Islet precursor cell (in vitro differentiated cells): Measurements from ENCODE around the gene AUTS2.
A peak's percentile ranks its signal among the peaks of the same experiment; 100 is the strongest.
"Not testable (repeated sequence)": the region's sequence is repeated elsewhere in the genome, so short reads cannot be mapped to it uniquely, and the experiment has no call there.

Source experiments
- DNase-seq: peaks from one replicate; pipeline ENCODE4 v3.0.0-alpha.2; 2018

AUTS2 gene

DNA sequence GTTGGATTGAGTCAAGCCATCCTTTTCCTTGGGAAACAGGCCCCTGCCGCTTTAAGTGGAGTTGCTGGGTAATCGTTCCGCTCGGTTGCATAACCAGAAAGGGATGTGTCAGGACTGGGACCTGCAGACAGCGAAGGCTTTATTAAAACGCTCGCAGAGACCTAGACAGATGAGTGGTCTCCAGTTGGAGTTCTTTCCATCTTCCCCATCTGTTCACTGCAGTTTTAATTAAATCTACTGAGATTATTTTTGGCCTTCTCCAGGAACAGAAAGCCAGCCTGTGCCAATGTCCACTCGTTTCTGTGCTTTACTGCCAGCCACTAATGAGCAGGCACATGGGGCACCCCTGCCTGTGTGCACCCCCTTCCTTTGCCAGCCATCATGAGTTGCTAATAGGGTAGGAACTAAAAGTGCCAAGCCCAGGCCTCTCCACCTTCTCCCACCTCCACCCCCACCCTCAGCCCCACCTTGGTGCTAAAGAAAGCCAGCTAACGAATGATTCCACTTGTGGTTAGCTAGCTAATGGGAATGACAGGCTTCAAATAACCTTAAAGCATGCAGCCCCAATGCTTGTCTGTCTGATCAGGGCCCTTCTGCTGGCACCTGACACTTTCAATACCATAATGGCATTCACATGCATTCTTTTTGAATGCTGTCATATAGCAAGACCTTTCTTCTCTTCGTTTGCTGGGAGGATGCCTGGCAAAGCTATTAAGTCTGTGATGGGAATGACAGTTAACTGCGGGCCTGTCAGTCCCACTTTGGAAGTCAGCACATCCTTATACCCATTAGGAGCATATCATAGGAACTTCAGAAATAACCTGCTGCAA lies 976.9 kb downstream of the AUTS2 start:
- peak; percentile 95 for DNase-seq

DNA sequence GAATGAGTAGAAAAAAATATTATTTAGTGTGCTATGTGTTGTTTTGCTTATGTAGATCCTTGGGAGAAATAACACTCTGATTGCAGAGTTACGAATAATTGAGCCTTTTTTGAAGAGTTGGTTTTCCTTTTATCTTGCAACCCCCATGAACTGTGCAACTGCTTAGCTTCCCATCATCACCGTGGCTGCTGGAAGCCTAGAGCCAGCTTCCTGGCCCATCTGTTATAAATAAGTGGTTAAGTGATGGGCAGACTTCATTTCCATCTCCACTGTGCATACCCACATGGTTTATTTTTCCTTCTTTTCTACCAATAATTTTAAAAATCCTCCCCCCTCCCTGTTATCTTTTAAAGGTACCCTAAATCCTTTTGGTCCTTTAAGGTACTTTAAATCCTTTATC lies 978.8 kb downstream of the AUTS2 start:
- peak; percentile 0 for DNase-seq

DNA sequence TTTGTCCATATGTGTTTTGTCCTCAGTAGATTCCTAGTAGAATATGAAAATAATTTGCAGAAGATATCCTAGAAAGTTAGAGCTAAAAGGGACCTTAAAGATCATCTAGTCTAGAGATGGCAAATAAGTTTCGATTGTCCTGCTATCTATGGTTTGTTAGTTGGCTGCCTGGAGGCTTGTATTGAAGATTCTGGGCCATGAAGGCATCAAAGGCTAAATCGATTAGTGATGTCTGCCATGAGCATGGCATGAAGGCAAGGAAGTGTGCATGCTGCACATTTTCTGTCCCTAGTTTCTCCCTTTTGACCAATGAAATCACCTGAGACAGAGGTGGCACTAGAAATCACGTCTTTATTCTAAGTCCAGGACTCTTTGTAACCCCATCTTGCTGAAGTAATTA lies 979.9 kb downstream of the AUTS2 start:
- no peak for DNase-seq

DNA sequence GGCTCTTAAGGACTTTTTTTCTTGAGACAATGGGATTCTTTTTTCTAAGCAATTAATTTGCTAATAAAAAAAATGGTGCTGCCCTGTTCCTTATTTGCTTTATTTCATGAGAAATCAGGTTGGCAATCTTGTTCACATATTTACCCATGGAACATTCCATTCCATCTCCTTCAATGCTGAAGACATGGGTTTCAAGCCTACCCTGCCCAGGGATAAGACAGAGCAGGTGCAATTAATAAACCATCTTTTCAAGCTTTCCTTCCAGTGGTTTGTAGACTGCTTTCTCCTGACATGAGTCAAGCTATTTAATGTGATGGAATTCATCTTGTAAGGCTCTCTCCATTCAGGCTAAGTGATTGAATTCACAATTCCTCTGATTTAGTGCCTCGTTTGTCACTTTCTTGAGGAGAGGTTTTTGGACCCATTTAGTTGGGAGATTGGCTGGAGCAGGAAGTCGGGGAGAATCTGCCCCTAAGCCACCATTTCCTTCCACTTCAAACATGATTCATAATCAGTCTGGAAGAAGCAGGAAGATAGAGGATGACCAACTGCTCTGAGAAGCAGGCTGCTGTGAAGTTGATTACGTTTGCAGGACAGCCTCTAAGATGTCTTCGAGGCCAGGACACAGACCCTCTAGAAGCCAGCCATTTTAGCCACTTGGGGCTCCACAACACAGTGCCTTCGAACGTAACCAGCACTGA lies 981.3 kb downstream of the AUTS2 start:
- no peak for DNase-seq

DNA sequence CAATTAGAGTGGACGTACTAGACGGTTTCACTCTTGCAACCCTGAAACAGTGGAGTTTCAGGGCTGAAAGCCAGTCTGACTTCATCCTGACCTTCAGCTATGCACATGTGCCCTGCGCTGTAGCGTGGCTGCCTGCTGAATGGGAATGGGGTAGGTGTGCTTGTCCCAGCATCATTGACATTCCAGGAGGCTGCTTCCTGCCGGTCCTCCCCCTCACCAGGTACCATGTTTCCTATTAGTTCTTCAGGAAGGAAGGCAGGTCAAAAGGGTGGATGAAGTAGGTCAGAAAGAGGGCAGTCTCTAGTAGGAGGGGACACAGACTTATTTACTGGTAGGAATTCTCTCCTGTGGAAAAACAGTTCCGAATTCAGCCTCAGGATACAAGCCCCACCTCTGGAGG lies 981.9 kb downstream of the AUTS2 start:
- peak; percentile 80 for DNase-seq

DNA sequence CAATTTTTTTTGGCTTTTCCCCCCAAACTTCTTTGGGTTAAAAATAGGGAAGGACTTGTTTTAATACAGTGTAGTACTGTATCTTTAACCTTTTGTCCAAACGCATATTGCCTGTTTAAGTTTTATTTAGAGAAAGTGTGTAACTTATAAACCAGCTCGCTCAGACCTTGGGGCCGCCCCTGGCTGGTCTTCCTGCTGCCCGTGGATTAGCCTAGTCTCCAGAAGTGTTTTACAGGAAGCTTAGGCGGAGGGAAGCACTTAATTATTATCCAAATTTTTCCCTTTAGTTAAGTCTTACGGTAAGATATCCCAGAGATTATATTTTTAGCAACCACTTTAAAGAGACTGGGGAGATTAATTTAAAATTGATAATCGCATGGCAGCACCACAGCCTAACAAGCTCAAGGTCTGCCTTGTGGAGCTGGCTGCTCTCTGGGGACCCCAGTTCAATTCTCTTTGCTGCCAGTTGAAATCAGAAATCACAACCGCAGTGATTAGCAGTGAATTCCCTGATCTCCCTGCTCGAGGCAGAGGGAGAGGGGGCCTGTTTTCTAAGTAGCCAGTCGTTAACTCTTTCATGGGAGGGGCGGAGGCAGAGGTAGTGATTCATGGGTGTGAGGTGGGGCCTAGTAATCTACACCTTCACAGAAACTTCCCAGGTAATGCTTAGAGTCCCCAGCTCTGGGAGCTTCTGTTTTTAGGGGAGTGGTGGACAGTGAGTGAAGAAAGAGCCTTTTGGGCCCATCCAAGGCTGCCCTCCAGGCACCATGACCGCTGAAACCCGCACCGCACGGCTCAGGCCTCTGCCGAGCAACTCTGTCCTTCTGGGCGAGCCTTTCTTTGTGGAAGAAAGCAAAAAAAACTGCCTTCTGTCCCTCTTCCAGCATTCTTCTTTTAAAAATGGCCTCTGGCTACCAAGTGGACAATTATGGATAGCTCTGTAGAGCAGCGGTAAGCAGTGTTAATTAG lies 984.9 kb downstream of the AUTS2 start:
- DNase-seq, result peak; percentile 91

DNA sequence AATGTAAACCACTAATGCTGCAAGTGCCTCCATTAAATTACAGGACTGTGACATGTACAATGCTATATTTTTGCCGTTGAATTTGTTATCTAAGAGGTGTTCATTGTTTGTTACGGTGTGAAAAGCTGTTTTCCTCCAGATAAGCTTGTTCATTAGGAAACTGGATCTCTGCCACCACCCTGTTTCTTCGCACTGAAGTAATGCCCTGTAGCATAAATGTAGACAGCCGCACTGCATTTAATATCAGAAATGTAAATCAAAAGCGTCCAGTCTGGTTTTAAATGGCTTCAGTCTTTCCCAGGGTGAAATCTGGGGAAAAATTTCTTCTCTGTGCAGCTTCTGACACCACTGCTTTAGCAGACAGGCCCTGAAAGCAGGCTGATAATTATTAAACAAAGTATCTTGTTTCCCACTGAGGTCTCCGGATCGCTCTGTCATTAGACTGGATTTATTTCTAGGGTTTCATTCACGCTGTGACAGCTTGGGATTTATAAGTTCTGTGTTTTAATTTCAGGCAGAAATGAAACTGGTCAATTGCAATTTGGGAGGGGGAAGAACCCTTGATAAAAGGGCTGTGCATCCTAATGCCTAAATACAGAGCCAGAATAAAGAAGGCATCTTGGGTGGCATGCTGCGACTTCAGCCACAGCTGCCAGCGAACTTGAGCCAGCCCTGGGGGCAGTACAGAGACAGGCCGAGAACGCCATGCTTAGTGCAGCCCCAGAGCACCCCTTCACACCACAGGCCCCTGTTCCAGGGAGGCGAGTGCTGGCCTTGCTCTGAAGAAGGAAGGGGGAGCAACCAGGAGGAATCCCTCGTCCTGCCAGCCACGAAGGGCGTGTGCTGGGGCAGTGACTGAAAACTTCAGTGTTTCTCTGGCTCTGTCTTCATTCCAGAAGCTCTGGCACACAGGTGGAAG lies 985.9 kb downstream of the AUTS2 start:
- peak; percentile 60 for DNase-seq

DNA sequence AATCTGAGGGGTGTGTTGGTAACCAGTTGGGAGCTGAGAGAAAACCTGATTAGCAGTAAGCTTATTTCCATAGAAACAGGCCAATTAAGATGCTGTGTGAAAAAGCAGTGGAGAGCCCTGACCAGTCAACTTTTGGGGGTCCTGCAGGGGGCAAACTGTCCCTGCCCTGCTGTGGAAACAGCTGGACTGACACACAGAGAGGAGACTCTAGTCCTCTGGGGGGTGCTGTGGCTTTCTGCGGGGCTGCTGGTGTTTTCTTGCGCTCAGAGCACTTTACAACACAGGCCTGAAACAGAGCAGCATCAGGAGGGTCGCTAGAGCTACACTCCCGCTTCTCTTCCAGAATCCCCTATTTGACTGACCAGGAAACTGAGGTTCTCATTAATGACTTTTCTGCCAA lies 986.8 kb downstream of the AUTS2 start:
- peak; percentile 75 for DNase-seq

DNA sequence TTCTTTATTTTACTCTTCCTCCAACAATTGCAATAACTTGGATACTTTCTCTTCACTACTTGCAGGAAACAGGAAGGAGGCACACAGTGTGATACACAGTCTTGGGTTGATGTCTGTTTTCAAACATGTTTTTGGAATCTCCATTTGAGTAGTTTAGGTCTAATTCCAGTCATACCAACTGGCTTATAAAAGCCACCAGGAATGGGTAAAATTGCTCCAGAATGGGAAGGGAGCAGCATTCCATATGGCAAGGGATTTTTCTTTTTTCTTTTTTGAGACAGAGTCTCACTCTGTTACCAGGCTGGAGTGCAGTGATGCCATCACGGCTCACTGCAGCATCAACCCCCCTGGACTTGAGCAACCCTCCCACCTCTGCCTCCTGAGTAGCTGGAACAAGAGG lies 988.5 kb downstream of the AUTS2 start:
- no peak for DNase-seq

DNA sequence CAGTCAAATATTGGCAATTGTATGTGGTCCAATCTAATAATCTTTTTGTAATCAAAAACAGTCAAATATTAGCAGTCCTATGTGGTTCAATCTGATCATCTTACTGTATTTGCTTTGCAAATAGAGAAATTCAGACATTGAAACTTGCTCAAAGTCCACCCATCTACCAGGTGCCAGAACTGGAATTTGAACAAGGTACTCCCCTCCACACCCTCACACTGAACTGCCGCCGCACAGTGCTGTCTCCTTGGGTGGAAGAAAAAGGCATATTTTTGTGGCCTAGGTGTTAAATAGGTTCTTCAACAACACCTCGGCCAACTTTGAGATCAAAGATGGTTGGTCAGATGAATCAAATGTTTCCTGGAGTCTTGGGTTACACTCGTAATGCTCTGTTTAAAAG lies 989.5 kb downstream of the AUTS2 start:
- DNase-seq, result no peak

DNA sequence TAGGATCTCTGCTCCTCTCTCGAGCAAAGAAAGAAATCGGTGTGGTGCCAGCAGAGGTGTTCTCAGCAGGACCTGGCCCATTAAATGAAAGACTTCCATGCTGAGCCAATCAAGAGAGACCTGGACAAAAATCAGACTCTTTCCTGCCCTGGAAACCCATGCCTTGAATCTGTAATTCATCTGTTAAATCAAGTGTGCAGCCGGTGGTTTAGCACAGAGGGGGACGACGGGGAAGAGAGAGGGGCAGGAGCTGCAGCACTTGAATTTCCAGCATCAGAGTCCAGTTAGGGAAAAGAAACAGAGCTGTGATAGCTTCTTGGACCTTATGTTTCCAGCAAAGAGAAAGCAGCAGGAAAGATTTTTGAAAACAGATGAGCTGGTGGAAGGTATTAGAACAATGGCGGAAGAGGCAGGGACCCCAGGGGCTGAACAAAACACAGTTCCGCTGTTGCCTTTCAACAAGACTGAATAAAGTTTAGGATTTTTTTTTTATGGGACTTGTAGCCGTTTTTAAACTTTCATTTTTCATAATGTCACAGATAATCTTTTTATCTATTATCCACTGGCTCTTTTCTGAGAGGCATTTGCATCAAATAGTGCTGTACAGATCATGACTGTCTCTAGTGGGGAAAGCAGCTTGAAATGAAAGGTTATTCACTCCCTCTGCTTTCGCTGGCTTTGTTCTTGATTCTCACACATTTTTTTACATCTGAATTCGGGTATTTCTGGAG lies 990.1 kb downstream of the AUTS2 start:
- DNase-seq, result no peak

DNA sequence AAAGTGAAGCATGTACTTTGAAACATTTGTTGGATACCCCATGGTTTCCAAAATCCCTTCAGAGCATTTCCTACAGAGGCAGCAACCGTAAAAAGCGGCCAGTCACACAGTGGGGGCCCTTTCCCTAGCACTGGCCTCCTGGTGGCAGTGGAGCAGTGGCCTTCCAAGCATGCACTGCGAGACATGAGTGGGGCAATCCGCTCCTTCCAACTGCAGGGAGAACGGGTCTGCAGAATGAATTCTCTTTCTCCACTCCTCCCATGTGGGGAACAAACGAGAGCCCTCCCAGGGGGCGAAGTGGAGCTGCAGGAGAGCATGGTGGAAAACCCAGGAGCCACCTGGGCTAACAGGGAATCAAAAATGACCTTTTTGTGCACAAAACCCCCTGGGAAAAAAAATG lies 990.7 kb downstream of the AUTS2 start:
- DNase-seq, result no peak

DNA sequence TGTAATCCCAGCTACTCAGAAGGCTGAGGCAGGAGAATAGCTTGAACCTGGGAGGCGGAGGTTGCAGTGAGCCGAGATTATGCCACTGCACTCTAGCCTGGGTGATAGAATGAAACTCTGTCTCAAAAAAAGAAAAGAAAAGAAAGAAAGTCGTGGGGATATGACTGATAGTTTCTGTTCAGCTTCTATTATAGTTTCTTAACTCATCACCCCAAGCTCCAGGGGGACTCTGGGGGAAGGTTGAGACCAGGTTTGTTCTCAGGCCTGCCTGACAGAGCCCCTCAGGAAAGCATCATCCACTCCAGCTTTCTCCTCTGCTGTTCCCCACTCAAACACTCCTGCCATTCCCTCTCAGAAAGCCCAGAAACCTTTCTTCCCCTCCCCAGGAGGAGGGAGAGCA lies 991.3 kb downstream of the AUTS2 start:
- DNase-seq, result no peak

DNA sequence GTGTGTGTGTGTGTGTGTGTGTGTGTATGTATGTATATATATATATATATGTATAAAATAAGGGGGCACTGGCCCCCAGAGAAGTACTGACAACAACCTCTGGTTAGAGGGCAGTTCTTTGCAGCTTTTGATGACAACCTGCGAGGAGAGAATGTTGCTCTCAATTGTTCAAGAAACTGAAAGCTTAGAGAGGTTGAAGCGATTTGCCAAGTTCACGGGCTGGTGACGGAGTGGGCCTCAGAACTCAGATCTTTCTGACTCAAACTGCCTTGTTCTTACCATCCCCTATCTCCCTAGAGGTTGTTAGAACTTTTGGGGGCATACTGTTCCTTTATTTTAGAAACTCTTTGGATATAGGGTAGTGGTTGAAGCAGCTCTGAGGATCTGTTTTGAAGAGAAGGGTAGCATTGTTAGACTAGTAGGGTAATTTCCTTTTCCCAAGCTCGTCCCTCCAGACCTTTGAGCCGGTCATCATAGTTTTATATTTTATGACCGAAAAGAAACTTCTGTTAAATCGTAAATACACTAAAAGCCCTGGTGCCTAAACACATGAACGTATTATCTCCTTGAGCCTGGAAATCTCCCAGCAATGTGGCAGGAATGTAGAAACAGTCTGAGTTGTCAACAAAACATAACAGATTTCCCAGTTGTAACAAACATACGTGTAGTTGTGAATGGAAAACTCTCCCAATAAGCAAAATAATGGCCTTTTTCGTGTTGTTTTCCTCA lies 992.0 kb downstream of the AUTS2 start:
- DNase-seq, result no peak

DNA sequence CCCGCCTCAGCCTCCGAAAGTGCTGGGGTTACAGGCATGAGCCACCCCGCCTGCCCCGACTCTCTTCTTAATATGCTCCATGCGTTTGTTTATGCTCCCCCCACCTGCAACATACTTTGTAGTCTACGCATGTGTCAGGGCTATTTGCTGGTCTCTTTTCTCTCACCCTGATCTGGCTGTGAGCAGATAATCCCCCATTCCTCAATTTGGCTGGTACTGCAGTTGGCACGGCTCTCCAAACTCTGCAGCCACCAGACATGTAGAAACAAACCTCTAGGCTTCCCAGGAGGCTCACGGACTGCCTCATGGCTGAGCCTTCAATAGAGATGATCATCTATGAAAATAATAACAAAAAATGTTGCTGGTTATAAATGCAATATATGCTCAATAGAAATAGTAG lies 993.4 kb downstream of the AUTS2 start:
- DNase-seq, result no peak

DNA sequence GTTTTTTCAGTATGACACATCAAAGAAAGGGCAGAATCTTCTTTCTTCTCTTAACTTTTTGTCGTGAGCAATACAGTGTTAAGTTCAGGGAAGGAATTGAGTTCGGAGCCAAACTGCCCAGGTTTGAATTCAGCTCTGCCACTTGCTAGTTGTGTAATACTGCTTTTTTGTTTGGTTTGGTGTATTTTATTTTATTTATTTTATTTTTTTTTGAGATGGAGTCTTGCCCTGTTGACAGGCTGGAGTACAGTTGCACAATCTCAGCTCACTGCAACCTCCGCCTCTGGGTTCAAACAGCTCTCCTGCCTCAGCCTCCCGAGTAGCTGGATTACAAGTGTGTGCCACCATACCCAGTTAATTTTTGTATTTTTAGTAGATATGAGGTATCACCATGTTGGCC lies 993.9 kb downstream of the AUTS2 start:
- DNase-seq, result no peak

DNA sequence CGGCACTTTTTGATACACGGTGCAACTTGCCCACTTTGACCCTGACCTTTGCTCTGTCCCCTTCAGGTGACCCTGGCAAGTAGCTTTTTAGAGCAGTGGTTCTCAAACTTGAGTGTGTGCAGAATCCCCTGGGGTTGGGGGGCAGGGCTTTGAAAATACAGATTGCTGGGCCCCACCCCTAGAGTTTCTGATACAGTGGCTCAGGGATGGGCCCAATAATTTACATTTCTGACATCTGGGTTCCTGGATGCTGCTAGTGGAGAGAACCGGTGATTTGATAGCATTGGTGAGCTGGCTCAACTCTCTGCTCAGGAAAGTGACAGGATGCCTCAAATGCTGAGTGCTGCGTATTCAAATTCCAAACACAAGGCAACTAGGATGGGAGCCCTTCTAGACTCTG lies 995.9 kb downstream of the AUTS2 start:
- no peak for DNase-seq

DNA sequence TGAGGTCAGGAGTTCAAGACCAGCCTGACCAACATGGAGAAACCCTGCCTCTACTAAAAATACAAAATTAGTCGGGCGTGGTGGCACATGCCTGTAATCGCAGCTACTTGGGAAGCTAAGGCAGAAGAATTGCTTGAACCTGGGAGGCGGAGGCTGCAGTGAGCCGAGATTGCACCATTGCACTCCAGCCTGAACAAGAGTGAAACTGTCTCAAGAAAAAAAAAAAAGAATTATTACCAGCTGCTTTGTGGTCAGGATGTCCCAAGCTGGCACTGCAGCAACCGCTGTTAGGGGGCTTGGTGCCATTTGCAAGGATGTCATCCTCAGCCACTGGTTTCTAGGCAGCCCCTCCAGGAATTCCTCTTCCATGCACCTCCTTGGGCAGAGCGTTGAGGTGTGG lies 996.6 kb downstream of the AUTS2 start:
- DNase-seq, result not testable (repeated sequence)

DNA sequence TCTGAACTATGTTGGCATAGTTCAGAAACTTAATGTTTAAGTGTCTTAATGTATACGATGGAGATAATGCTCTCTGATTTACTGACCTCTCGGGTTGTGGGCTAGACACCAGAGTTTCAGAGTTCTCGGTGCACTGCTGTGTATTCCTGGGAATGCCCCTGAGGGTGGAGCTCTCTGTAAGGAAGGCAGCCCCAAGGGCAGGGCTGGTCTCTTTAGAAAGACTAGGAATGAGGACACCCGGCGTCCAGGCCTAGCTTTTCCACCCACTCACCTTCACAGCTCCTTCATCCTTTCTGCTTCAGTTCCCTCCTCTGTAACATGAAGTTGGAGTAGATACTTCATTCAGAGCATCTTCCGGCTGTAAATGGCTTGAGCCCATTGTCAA lies 997.1 kb downstream of the AUTS2 start:
- no peak for DNase-seq

DNA sequence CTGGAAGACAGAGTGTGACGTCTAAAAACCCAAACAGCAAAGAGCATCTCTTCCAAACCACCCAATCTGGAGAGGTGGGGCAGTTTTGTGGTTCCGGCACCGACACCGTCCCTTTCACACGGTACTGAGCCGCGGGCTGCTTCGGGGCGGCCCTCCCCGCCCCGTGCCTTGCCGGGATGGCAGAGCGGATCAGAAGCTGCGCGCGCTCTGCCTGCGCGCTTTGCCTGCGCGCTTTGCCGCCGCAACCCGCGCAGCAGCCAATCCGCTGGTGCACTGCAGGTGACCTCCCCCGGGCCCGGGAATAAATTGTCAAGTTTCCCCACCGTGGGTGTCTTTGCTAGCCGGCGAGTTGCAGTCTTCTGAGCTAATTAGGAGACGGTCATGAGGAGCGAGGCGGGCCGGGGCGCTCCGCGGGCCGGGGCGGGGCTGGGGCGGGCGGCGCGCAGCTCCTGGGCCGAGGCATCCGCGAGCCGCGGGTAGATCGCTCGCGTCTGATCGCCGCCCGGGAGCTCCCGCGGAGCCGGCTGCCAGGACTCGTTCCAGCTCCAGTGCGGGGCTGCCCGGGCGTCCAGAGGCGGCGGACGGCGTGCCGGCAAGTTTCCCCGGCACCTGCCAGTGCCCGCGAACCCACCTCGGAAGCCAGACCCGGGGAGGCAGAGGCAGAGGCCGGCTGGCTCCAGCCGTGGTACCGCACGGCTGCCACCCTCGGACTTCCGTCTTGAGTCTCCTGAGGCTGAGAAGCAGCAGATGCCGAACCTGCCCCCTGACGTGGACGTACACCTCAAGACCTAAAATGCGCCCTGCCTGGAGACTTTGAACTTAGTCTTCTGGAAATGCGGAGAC lies 997.7 kb downstream of the AUTS2 start:
- DNase-seq, result peak; percentile 69
